K562 (cell line): ENCODE data around the gene FRRS1L. TPM values are rescaled to one million over a fixed set of nuclear protein-coding genes. Genes with fewer than 3 reads are reported as not detected.

Experiments used
- ATAC-seq: fragments of 200-7000 bp; cut with Tn5 transposase; 3 replicates; pipeline ENCODE4 v1.9.1; 2020; ENCODE audit warnings: moderate library complexity
- BruUV-seq: library from RNA; stranded (reverse); fragments of 400-500 nt; replicated peaks from 2 replicates; lab custom pipeline; 2021; lab: Mats Ljungman, UMichigan
- CTCF ChIA-PET: fragments of 300-600 bp; formaldehyde crosslinking; extraction: SDS; loops from one replicate; lab custom pipeline; 2021; ENCODE audit warnings: low intra/inter-chr PET ratio; lab: Yijun Ruan, JAX
- POLR2A ChIA-PET: fragments of 300-600, 350-650 bp; sonication (Branson Sonifier 250); formaldehyde crosslinking; extraction: SDS; loops from one replicate; lab custom pipeline; 2021; ENCODE audit warnings: antibody characterized with exemption, inconsistent platforms; lab: Yijun Ruan, JAX
- DNase-seq, 4 experiments: peaks; one replicate each; pipeline versions ENCODE4 v3.0.0 to v3.0.0-alpha.2; 2011 to 2018; ENCODE audit warnings: low spot score in 3 of 4, mixed read lengths in 3 of 4; ENCODE audit errors: extremely low read depth in 1 of 4
- FAIRE-seq: peaks from 2 replicates; lab custom pipeline; 2011; peaks lifted over from hg19 to GRCh38; lab: Jason Lieb, UNC
- H2AFZ ChIP-seq: 2 replicates; pipeline ENCODE4 v1.6.0; 2011; ENCODE audit warnings: low read depth, low read length, control low read depth, inconsistent platforms
- H3K27ac ChIP-seq: fragments of 200-600 bp; 3 replicates; pipeline ENCODE4 v1.8.0; 2011; ENCODE audit warnings: low read depth, mild to moderate bottlenecking, control low read depth, inconsistent platforms, low read length, moderate library complexity, mixed read lengths; ENCODE audit errors: extremely low read depth
- H3K27me3 ChIP-seq, 2 experiments: fragments of 300-600 bp in 1 of 2; 2 replicates in 1 of 2; 3 replicates in 1 of 2; pipeline versions ENCODE4 v1.6.0 to v1.8.0; 2011; ENCODE audit warnings: inconsistent platforms in 2 of 2, low read length in 2 of 2, mild to moderate bottlenecking in 1 of 2, mixed read lengths in 1 of 2, moderate library complexity in 1 of 2; ENCODE audit not compliant: control insufficient read depth in 2 of 2, insufficient read depth in 2 of 2
- H3K36me3 ChIP-seq: fragments of 300-600 bp; 3 replicates; pipeline ENCODE4 v1.8.0; 2011; ENCODE audit warnings: mild to moderate bottlenecking, low read length, inconsistent platforms; ENCODE audit not compliant: control insufficient read depth, insufficient read depth
- H3K4me1 ChIP-seq, 2 experiments: fragments of 200-600 bp in 1 of 2; replicated peaks in 1 of 2; 2 replicates in 1 of 2; 3 replicates in 1 of 2; pipeline versions ENCODE4 v1.5.1 to v1.8.0; 2011; ENCODE audit warnings: inconsistent platforms in 2 of 2, low read length in 2 of 2, mild to moderate bottlenecking in 1 of 2, mixed read lengths in 1 of 2, moderate library complexity in 1 of 2; ENCODE audit not compliant: control insufficient read depth in 2 of 2, insufficient read depth in 2 of 2
- H3K4me2 ChIP-seq: 2 replicates; pipeline ENCODE4 v1.6.1; 2011; ENCODE audit warnings: low read length, control low read depth, inconsistent platforms, mixed read lengths; ENCODE audit not compliant: insufficient read depth
- H3K4me3 ChIP-seq: fragments of 200-600 bp; sonication (generic), shearing (Covaris generic); 2 replicates; pipeline ENCODE4 v1.5.1; 2016; ENCODE audit warnings: control low read depth, inconsistent platforms
- H3K79me2 ChIP-seq: fragments of 200-600 bp; 3 replicates; pipeline ENCODE4 v1.8.0; 2011; ENCODE audit warnings: low read length, inconsistent platforms; ENCODE audit not compliant: control insufficient read depth, insufficient read depth
- H3K9ac ChIP-seq, 2 experiments: 2 replicates each; pipeline versions ENCODE4 v1.6.0 to v1.6.1; 2011; ENCODE audit warnings: low read depth in 2 of 2, low read length in 2 of 2, control low read depth in 1 of 2, inconsistent platforms in 1 of 2, mild to moderate bottlenecking in 1 of 2, mixed read lengths in 1 of 2; ENCODE audit not compliant: insufficient read depth in 1 of 2
- H3K9me1 ChIP-seq: one replicate; pipeline ENCODE4 v1.6.0; 2011; ENCODE audit warnings: inconsistent platforms, mild to moderate bottlenecking, low read length, moderate library complexity; ENCODE audit not compliant: control insufficient read depth, insufficient read depth
- H3K9me3 ChIP-seq: replicated peaks from 2 replicates; pipeline ENCODE4 v1.5.1; 2011; ENCODE audit warnings: low read depth, low read length, inconsistent platforms; ENCODE audit not compliant: control insufficient read depth, insufficient read depth
- H4K20me1 ChIP-seq: replicated peaks from 2 replicates; pipeline ENCODE4 v1.6.1; 2011; ENCODE audit warnings: low read length, inconsistent platforms, mixed read lengths; ENCODE audit not compliant: control insufficient read depth, insufficient read depth
- L3MBTL2 ChIP-seq: fragments of 450-650 bp; IDR thresholded peaks from 2 replicates; pipeline ENCODE4 v1.6.1; 2016; ENCODE audit warnings: mild to moderate bottlenecking, moderate library complexity
- TFAM ChIP-seq: fragments of 250-450 bp; sonication (Bioruptor Pico); conservative IDR thresholded peaks from 2 replicates; pipeline ENCODE4 v1.5.0; 2021; ENCODE audit warnings: mild to moderate bottlenecking, moderate library complexity
- WGBS: fragments of 100-300 bp; shearing (Covaris generic); methylation state at CpG from one replicate; pipeline ENCODE4 v1.1.6; 2016; ENCODE audit warnings: low coverage, mixed read lengths; ENCODE audit not compliant: insufficient coverage; ENCODE audit errors: missing lambda C conversion rate; 5-methylcytosine and 5-hydroxymethylcytosine counted together
- in situ Hi-C: fragments of 300-500 bp; cut with MboI; formaldehyde crosslinking; loops from 4 replicates; pipeline ENCODE4 v1.15.0; 2018; ENCODE audit warnings: inconsistent platforms, mixed read lengths
- intact Hi-C: fragments of 100-400 bp; cut with micrococcal nuclease; formaldehyde crosslinking; loops from 2 replicates; pipeline ENCODE4 v1.14.2; 2022
- polyA plus RNA-seq, 8 experiments: library from polyadenylated mRNA; depleted of rRNA in 4 of 8; stranded (reverse) in 5 of 8; unstranded in 3 of 8; fragments of >200 nt; fragmentation: Nextera tagmentation in 2 of 8; fragmentation: Illumina TruSeq in 1 of 8; extraction: Ambion mirVana in 2 of 8; extraction: Trizol in 1 of 8; gene quantifications; 2 replicates each; pipeline versions ENCODE4 v1.2.1 to v1.2.3, GENCODE V29; 2011 to 2014; ENCODE audit warnings: inconsistent platforms in 1 of 8, missing spikeins in 1 of 8
- total RNA-seq, 7 experiments: library from RNA; depleted of rRNA in 6 of 7; stranded (reverse); fragments of >200 nt in 6 of 7; fragmentation: Illumina TruSeq in 2 of 7; extraction: Trizol in 2 of 7; gene quantifications; 2 replicates each; pipeline versions ENCODE4 v1.2.1 to v1.2.3, GENCODE V29; 2011 to 2021; ENCODE audit warnings: low replicate concordance in 1 of 7
- TF ChIP-seq, protein P1 (sequence below), 2 experiments: fragments of 450-650 bp in 1 of 2; sonication (generic) in 1 of 2; formaldehyde crosslinking in 1 of 2; IDR thresholded peaks in 1 of 2; conservative IDR thresholded peaks in 1 of 2; 2 replicates each; pipeline versions ENCODE4 v1.6.1 to v1.8.1; 2016 to 2023; ENCODE audit warnings: mild to moderate bottlenecking in 2 of 2, moderate library complexity in 2 of 2, inconsistent platforms in 1 of 2, missing genetic modification reagents in 1 of 2

FRRS1L gene
- total and polyA plus RNA-seq, 9 of the 15 experiments (the other 6 are each of a cell fraction or from before 2014, with no cell fraction given): under 0.01 to 0.04 (median 0.03) TPM; not detected in 5

DNA sequence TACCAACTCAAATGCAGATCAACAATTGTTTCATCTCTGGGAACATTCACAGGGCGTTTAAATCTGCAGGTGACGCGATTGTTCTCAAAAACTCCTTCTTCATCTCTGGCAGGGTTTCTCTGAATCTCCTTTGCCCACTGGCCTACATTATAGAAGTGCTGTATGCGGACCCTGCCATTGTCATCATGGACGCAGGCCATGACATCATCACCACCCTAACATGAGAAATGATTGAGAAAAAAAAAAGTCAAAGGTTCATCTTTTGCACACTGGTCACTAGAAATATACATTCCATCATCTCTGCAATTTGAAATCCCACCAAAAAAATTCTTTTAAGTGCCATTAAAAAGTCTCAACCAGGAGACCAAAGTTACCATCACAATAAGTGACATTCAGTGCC is 25.7 kb downstream of the FRRS1L start:
- DNase-seq (no peak), ATAC-seq (no peak), FAIRE-seq (no peak)
- H3K4me1 ChIP-seq: peaks cover 14 to 16% of the 10 kb centered on the region in 2 experiments; a peak in 4 of 5 replicates
- no peak overlapping the region for H3K9ac ChIP-seq
- CTCF ChIA-PET: no interaction called here
- WGBS: 90% methylated on average over 5 of the region's 5 CpGs
- in situ Hi-C loops (no loop called here), intact Hi-C loops (no loop called here)
- no peaks in the 10 kb centered on the region for H3K36me3 ChIP-seq
- no peak overlapping the region for H3K4me3 ChIP-seq
- H3K79me2 ChIP-seq: no peaks in the 10 kb centered on the region
- POLR2A ChIA-PET: no interaction called here
- no TSS peak for BruUV-seq
- no peaks in the 10 kb centered on the region for H4K20me1 ChIP-seq
- no peak overlapping the region for H3K27ac ChIP-seq
- TF ChIP-seq, protein P1, sequence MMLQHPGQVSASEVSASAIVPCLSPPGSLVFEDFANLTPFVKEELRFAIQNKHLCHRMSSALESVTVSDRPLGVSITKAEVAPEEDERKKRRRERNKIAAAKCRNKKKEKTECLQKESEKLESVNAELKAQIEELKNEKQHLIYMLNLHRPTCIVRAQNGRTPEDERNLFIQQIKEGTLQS (IDR thresholded peaks at IDR 0.05): peak; percentile 53
- TF ChIP-seq, protein P1 (CRISPR knock-in tag; conservative IDR thresholded peaks at IDR 0.05): no peak
- no peak for TF ChIP-seq L3MBTL2
- TF ChIP-seq, all 486 proteins: peak for 1
- H2AFZ ChIP-seq: peak overlapping the region; percentile 20; the same call in 1 of the 2 replicates
- H3K27me3 ChIP-seq: no peaks in the 10 kb centered on the region
- H3K9me1 ChIP-seq: no peaks in the 10 kb centered on the region
- H3K9me3 ChIP-seq: no peaks in the 10 kb centered on the region
- no peak overlapping the region for H3K4me2 ChIP-seq

DNA sequence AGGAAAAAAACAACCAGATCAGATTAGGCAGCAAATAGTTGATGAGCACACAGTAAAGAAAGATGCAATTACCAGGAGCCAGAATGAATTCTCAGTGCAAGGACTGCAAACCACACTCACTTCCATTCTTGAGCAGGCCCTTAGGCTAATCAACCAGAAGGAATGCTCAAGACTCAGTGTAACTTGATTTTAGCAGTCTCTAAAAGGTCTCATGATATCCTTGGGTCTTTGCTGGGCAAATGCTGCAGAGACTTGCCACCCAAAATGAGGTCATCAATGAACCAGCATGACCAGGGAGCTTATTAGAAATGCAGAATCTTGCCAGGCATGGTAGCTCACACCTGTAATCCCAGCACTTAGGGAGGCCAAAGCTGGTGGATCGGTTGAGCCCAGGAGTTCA is 27.2 kb downstream of the FRRS1L start:
- no TSS peak for BruUV-seq
- in situ Hi-C loops: no loop called here

More for the DNA sequence above, 27.2 kb downstream of the FRRS1L start:
- ChIA-PET CTCF (no interaction called here), POLR2A (interaction anchor here (1.8 to 3.0 kb wide), 2 partner anchors 12 to 20 kb away, joined by 3 to 8 read pairs; partner anchors contain the start of gene TMEM245)
- Histone ChIP-seq H3K27me3 (no peaks in the 10 kb centered on the region), H3K9me3 (no peaks in the 10 kb centered on the region), H3K27ac (no peak overlapping the region), H2AFZ (no peak overlapping the region), H4K20me1 (no peaks in the 10 kb centered on the region), H3K79me2 (no peaks in the 10 kb centered on the region), H3K36me3 (no peaks in the 10 kb centered on the region), H3K9me1 (no peaks in the 10 kb centered on the region), H3K4me3 (no peak overlapping the region), H3K4me2 (no peak overlapping the region), H3K9ac (no peak overlapping the region), H3K4me1 (peaks cover 13 to 16% of the 10 kb centered on the region in 2 experiments; a peak in 4 of 5 replicates)
- intact Hi-C loops: no loop called here
- FAIRE-seq (no peak), ATAC-seq (no peak), DNase-seq (no peak)
- no peak for TF ChIP-seq TFAM
- TF ChIP-seq, protein P1 (IDR thresholded peaks at IDR 0.05): peak; percentile 34; the same call in 1 of the 2 replicates
- TF ChIP-seq, protein P1 (CRISPR knock-in tag; conservative IDR thresholded peaks at IDR 0.05): no peak
- WGBS: 77% methylated on average over 1 of the region's 1 CpG
